GM12878 (cell line): ENCODE data around the gene STT3B.

Experiments
- BCL11A ChIP-seq: IDR thresholded peaks from 2 replicates; pipeline ENCODE4 v1.6.1; 2011; ENCODE audit warnings: low read depth, low read length
- NR2F1 ChIP-seq: fragments of 450-650 bp; conservative IDR thresholded peaks from 2 replicates; pipeline ENCODE4 v1.6.1; 2017; ENCODE audit warnings: mild to moderate bottlenecking
- RCOR1 ChIP-seq: conservative IDR thresholded peaks from 2 replicates; pipeline ENCODE4 v1.6.1; 2012; ENCODE audit warnings: low read depth, low read length, improper control_type of control experiment
- TCF12 ChIP-seq: IDR thresholded peaks from 2 replicates; pipeline ENCODE4 v1.6.1; 2011; ENCODE audit warnings: low read depth, mild to moderate bottlenecking, low read length
- TCF7 ChIP-seq: IDR thresholded peaks from 2 replicates; pipeline ENCODE4 v1.6.1; 2014; ENCODE audit warnings: antibody characterized with exemption, borderline replicate concordance
- TF ChIP-seq, protein P1 (sequence below), 3 experiments: IDR thresholded peaks in 2 of 3; conservative IDR thresholded peaks in 1 of 3; 2 replicates each; pipeline ENCODE4 v1.5.1; 2011; ENCODE audit warnings: low read depth in 3 of 3, low read length in 3 of 3, mild to moderate bottlenecking in 3 of 3, control low read depth in 2 of 3, moderate library complexity in 2 of 3, inconsistent platforms in 1 of 3, mixed read lengths in 1 of 3; ENCODE audit not compliant: control insufficient read depth in 2 of 3, insufficient read depth in 1 of 3; ENCODE audit errors: extremely low read depth in 1 of 3

DNA sequence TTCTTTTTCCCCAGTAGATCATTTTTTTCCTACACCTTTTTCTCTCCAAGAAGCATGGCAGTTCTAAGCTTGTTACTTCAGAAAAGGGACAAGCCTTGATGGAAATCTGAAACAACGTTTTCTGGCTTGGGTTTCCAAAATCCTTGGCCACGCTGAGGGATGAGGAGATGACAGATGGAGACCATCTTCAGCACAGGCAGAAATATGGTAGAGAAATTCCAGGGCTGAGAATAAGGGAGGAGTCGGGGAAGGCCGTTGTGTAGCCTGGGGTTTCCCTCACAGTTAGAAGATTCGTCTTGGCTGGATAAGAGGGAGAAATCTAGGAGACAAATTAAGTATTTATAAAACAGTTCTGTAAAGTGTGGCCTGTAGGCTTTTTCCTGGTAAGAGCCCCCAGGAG, 33.9 kb upstream of the STT3B start:
- TF ChIP-seq NR2F1 (no peak), TCF12 (no peak), TCF7 (no peak), RCOR1 (no peak), BCL11A (no peak)
- TF ChIP-seq, protein P1, sequence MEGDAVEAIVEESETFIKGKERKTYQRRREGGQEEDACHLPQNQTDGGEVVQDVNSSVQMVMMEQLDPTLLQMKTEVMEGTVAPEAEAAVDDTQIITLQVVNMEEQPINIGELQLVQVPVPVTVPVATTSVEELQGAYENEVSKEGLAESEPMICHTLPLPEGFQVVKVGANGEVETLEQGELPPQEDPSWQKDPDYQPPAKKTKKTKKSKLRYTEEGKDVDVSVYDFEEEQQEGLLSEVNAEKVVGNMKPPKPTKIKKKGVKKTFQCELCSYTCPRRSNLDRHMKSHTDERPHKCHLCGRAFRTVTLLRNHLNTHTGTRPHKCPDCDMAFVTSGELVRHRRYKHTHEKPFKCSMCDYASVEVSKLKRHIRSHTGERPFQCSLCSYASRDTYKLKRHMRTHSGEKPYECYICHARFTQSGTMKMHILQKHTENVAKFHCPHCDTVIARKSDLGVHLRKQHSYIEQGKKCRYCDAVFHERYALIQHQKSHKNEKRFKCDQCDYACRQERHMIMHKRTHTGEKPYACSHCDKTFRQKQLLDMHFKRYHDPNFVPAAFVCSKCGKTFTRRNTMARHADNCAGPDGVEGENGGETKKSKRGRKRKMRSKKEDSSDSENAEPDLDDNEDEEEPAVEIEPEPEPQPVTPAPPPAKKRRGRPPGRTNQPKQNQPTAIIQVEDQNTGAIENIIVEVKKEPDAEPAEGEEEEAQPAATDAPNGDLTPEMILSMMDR (IDR thresholded peaks at IDR 0.05 in 2 of 3, conservative IDR thresholded peaks at IDR 0.05 in 1 of 3; ENCODE audit: control insufficient read depth in 2 of 3, extremely low read depth in 1 of 3, insufficient read depth in 1 of 3, low read depth in 3 of 3, low read length in 3 of 3), result no peak
